ENCODE data around the gene ELMO1. TPM values are rescaled to one million over a fixed set of nuclear protein-coding genes. Genes with fewer than 3 reads are reported as not detected.

Gene ELMO1
- total and polyA plus RNA-seq, 9 donors = 8.9 to 48.9 (median 28.0) TPM

DNA sequence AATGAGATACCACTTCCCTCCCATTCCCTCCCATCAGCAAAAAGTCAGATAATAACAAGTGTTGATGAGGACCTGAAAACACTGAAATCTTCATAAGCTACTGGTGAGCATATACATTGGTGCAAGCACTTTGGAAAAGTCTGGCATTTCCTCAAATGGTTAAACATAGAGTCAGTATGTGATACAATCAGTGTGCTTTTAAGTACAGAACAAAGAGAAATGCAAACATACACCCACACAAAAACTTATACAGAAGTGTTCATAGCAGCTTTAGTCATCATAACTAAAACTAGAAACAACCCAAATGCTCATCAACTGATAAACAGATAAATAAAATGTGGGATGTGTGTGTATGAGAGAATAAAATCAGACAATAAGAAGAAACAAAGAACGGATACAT, 261.9 kb downstream of the ELMO1 start:
- TF ChIP-seq, protein P1, sequence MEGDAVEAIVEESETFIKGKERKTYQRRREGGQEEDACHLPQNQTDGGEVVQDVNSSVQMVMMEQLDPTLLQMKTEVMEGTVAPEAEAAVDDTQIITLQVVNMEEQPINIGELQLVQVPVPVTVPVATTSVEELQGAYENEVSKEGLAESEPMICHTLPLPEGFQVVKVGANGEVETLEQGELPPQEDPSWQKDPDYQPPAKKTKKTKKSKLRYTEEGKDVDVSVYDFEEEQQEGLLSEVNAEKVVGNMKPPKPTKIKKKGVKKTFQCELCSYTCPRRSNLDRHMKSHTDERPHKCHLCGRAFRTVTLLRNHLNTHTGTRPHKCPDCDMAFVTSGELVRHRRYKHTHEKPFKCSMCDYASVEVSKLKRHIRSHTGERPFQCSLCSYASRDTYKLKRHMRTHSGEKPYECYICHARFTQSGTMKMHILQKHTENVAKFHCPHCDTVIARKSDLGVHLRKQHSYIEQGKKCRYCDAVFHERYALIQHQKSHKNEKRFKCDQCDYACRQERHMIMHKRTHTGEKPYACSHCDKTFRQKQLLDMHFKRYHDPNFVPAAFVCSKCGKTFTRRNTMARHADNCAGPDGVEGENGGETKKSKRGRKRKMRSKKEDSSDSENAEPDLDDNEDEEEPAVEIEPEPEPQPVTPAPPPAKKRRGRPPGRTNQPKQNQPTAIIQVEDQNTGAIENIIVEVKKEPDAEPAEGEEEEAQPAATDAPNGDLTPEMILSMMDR (IDR thresholded peaks at IDR 0.05) = no peak
- TF ChIP-seq POLR2A (IDR thresholded peaks at IDR 0.05) (no peak), EP300 (IDR thresholded peaks at IDR 0.05) (no peak)
- H3K4me1 ChIP-seq (ENCODE audit: insufficient read depth) = no peaks in the 10 kb centered on the region
- H3K27ac ChIP-seq = no peak overlapping the region
- intact Hi-C loops (cut with DNase I) = no loop called here
- no peaks in the 10 kb centered on the region for H3K27me3 ChIP-seq
- no peaks in the 10 kb centered on the region for H3K36me3 ChIP-seq
- no peak for DNase-seq
- no peaks in the 10 kb centered on the region for H3K9me3 ChIP-seq
- 69 to 85% (median 84%) methylated on average over 1 of the region's 1 CpG for WGBS, 3 donors
- no peak overlapping the region for H3K4me3 ChIP-seq

DNA sequence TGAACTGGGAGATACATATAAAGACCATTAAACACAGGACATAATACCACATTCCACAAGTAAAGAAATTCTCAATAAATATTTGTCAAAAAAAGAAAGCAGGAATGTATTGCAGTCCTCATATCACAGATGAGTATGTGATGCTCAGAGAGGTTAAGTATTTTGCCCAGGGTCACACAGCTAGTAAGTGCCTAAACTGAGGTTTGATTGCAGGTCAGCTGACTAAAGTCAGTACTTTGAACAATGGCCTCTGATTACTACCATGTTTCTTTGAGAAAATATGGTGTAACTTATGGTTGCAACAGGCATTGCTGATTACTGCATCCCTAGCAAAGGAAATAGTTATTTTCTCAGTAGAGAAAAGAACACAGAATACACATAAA, 267.1 kb downstream of the ELMO1 start:
- no peaks in the 10 kb centered on the region for H3K36me3 ChIP-seq
- TF ChIP-seq, protein P1 (IDR thresholded peaks at IDR 0.05) = no peak
- no peak for TF ChIP-seq EP300 (IDR thresholded peaks at IDR 0.05)
- no peak for TF ChIP-seq POLR2A (IDR thresholded peaks at IDR 0.05)
- no peaks in the 10 kb centered on the region for H3K4me1 ChIP-seq (ENCODE audit: insufficient read depth)
- H3K27me3 ChIP-seq = no peaks in the 10 kb centered on the region
- H3K4me3 ChIP-seq = no peak overlapping the region
- H3K9me3 ChIP-seq = no peaks in the 10 kb centered on the region
- DNase-seq = no peak
- intact Hi-C loops (cut with DNase I) = loop anchor here in 2 of 4 donors (5.0 kb wide), 1 partner anchor 214 kb away; no protein-coding TSS in a partner anchor
- H3K27ac ChIP-seq = no peak overlapping the region

DNA sequence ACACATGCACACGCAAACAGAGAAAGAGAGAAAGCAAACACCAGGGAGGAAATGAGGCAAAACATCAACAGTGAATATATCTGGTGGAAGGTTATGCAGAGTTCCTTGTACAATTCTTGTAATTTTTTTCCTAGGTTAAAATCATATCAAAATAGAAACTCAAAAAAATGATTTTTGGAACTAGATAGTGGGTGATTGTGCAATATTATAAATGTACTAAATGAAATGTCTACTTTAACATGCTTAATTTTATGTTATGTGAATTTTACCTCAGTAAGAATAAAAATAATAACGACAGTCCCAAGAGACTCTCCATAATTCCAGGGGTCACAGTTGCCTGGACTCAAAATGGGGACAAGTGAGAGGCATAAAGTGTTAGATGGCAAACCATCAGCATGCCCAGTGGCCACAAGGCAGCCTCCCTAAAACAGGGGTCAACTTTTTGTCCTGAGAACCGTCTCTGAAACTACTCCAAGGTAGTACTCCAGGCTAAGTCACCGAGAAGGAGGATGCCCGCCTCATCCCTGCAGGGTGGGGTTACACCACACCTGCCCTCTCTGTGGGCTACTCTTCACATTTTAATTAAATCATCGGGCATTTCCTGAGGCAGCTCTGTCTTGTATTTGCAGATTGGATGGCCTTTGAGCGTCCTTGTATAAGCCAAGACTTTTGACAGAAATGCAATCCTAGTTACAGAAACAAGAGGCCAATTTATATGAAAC, 267.7 kb downstream of the ELMO1 start:
- no peak for TF ChIP-seq EP300 (IDR thresholded peaks at IDR 0.05)
- no peak for TF ChIP-seq POLR2A (IDR thresholded peaks at IDR 0.05)
- TF ChIP-seq, protein P1 (IDR thresholded peaks at IDR 0.05) = no peak
- intact Hi-C loops (cut with DNase I) = loop anchor here in 2 of 4 donors (5.0 kb wide), 1 partner anchor 214 kb away; no protein-coding TSS in a partner anchor
- no peaks in the 10 kb centered on the region for H3K9me3 ChIP-seq
- WGBS, 3 donors = 81 to 86% (median 84%) methylated on average over 7 of the region's 7 CpGs
- DNase-seq = no peak
- no peak overlapping the region for H3K27ac ChIP-seq
- no peaks in the 10 kb centered on the region for H3K36me3 ChIP-seq
- H3K4me1 ChIP-seq (ENCODE audit: insufficient read depth) = no peaks in the 10 kb centered on the region
- H3K27me3 ChIP-seq = no peaks in the 10 kb centered on the region
- H3K4me3 ChIP-seq = no peak overlapping the region

DNA sequence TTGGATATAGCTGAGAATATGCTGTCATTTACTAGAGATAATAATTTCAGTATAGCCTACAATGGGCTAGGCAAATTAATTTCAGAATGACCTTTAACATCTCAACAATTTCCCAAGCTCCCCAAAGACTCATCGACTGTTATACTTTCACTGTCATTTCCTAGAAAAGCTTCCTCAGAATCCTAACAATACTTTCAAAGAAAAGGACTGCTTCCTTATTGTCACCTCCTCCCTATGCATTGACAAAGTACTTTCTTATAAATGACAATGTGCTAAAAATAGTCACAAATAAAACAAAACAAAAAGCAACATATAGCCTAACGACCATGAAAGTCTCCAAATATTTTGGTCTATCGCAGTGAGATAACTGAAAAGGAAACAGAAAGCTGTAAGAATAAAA, 272.6 kb downstream of the ELMO1 start:
- Histone ChIP-seq H3K4me1 (ENCODE audit: insufficient read depth) (no peaks in the 10 kb centered on the region), H3K4me3 (no peak overlapping the region), H3K9me3 (no peaks in the 10 kb centered on the region), H3K27ac (no peak overlapping the region), H3K36me3 (no peaks in the 10 kb centered on the region), H3K27me3 (no peaks in the 10 kb centered on the region)
- TF ChIP-seq EP300 (IDR thresholded peaks at IDR 0.05) (no peak), POLR2A (IDR thresholded peaks at IDR 0.05) (no peak)
- TF ChIP-seq, protein P1 (IDR thresholded peaks at IDR 0.05) = no peak
- intact Hi-C loops (cut with DNase I) = no loop called here
- DNase-seq = no peak
- WGBS, 3 donors = 17 to 47% (median 32%) methylated on average over 3 of the region's 3 CpGs

Measured in ovary (tissue), 9 donors.